ENCODE measurements around the gene INS.

Gene INS

DNA sequence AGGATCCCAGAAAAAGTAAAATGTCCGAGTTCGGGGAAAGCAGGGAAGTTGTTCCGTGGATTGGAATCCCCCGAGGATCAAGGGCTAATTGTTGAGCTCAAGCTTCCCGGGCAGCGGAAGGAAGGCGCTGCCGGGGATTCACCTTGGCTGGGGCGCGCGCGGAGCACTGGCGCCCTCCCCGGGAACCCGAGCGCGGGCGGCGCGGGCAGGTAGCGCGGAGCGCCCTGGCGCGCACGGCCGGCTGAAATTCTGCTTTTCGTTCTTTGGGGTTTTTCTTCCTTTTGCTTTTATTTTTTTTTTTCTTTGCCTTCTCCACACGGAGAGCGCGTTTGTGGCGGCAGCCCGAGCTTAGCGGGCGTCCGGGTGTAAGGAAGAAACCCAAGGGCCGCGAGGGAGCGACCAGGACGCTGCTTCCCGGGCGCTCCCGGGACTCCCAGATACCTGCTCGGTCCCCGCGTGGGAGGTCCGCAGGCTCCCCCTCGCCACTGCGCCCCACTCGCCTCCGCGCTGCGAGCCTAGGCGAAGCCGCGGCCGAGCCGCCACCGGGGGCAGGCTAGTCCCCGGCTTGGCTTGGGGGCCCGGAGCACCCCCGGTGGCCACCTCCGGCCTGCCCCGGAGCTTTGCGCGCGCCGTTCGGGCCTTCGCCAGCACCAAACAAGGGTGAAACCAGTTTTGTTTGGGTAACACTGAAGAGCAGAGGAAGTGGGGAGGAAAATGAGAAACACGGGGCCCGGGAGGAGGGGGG, 17.0 kb downstream of the INS start:
- DNase-seq: no peak

GRCh38 chr11:2143477-2143798, 17.6 kb downstream of the INS start:
- DNase-seq: no peak

DNA sequence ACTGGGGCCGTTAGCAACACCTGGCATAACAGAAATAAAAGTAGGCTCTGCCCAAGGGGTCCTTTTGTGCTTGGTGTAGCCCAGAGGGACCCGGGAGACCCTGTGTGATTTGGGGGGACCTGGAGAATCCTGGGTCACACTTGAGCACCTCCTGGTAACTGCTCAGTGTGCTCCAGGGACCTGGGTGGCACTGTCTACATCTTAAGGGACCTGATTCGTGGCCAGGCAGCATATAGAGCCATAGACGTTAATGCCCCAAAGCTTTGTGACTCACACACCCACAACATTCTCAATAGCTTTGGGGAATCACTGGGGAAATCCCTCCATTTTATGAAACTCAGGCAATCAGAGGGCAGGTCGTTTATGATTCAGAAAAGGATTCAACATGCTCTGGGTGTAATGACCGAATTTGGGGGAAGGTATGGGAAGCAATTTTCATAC, 18.2 kb downstream of the INS start:
- DNase-seq: peak in 1 of 2 experiments; percentile 28

DNA sequence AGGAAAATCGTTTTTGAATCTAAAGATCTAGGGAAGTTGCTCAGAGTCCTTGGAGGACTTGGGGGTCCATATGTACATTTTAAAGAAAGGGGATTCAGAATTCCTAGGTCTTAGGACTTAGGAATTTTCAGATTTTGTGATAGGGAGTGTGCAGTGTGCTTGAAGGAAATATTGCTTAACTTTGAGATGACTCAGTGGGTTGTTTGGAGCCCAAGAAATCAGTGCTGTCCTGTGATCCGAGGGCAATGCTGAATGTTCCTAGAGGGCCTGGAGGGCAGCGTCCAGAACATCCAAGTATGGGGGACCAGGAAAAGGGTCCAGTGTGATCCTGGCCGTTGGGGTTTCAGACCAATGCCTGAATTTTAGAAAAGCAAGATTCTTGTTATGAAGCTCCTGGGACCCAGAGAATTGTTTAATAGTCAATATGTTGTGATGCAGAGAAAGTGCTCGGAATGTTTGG, 18.7 kb downstream of the INS start:
- DNase-seq: no peak

- DNase-seq: no peak
Measured at GRCh38 chr11:2140411-2141400, 20.3 kb downstream of the INS start.

GRCh38 chr11:2139621-2140337, 21.2 kb downstream of the INS start:
- DNase-seq: no peak

- peak; percentile 7 to 19 for DNase-seq
Measured at GRCh38 chr11:2139123-2139521, 21.9 kb downstream of the INS start, which contains the start of gene IGF2. Gene IGF2 (minus strand): TSS chr11:2139389. CDS start chr11:2135523, 3,866 bp downstream.

GRCh38 chr11:2138431-2139122, 22.4 kb downstream of the INS start:
- peak in 1 of 2 experiments; percentile 17 for DNase-seq

GRCh38 chr11:2138068-2138430, 23.0 kb downstream of the INS start:
- no peak for DNase-seq

- no peak for DNase-seq
Measured at GRCh38 chr11:2137202-2138067, 23.6 kb downstream of the INS start.

DNA sequence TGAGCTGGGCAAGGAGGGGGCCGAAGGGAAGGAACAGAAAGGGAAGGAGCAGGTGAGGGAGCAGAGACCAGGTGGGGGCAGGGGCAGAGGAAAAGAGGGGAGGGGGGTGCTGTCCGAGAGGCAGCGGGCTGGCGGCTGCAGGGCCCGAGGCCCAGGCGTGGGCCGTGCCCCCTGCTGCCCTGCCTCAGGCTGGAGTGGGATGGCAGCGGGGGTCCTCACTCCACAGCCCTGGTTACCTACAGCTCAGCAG, 24.1 kb downstream of the INS start:
- no peak for DNase-seq

DNA sequence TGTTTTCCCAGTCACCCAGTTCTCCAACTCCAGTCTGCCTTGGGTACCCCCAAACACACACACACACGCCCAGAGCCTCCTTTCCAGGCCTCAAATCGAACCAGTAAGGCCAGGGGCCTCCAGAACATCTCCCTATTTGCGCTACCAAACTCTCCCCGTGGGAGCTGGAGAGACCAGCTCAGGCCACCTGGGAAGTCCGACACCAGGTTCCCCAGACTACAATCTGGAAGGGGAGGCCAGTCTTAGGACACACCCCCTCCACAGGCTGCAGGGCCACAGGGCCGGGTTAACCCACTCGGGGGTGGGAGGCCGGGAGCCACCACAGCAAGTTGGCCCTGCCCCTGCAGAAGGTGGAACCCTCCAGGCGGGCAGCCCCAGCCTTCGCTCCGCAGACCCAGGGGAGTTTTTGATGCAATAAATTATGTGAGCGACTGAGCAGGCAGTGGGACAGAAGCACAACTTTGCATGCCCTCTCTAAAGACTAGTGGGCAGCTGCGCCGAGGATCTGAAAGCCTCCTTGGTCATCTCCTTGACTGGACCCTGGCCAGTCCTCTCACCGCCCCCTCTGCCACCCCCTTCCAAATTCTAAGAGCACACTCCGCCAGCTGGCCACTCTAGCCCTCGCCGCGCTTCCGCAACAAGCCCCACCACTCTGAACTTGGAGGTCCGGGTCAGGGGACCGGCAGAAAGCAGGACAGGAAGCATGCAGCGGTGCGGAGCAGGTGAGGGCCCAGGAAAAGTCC, 24.6 kb downstream of the INS start:
- no peak for DNase-seq

- DNase-seq: no peak
Measured at GRCh38 chr11:2135648-2136201, 25.3 kb downstream of the INS start.

DNA sequence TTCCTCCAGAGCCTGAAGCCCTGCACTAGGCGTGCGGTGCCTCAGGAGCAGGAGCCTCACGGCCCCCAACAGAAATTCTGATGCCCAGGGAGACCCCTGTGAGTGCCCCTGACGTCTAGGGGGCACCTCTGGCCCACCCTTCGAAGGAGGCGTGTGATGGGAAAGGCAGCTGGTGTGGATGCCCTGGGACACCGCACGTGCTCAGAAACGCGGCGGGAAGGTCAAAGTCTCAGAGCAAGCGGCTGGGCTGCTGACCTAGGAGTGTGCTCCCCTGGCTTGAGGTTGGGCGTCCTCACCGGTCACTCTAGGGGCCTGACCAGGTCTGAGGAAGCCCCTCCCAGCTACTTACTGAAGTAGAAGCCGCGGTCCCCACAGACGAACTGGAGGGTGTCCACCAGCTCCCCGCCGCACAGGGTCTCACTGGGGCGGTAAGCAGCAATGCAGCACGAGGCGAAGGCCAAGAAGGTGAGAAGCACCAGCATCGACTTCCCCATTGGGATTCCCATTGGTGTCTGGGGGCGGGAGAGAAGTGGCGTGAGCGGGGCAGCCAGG, 25.9 kb downstream of the INS start:
- no peak for DNase-seq

- no peak for DNase-seq
Measured at GRCh38 chr11:2134022-2135010, 26.7 kb downstream of the INS start.

- DNase-seq: no peak
Measured at GRCh38 chr11:2133241-2134021, 27.6 kb downstream of the INS start.

- DNase-seq: no peak
Measured at GRCh38 chr11:2132874-2133240, 28.2 kb downstream of the INS start.

GRCh38 chr11:2132246-2132645, 28.8 kb downstream of the INS start:
- no peak for DNase-seq

Measured in activated CD4-positive, alpha-beta T cell treated with anti-CD3 and anti-CD28 coated beads, Interleukin-2, amount 50 U/mL, for 4 hours (primary cell).